Measurements from ENCODE around the gene MYOF.

GRCh38 chr10:93435621-93436397 is 46.3 kb downstream of the MYOF start:
- TF ChIP-seq CTCF (optimal IDR thresholded peaks at IDR 0.05 in 1 of 3, IDR thresholded peaks at IDR 0.05 in 1 of 3, conservative IDR thresholded peaks at IDR 0.05 in 1 of 3; ENCODE audit: extremely low read depth in 1 of 3, insufficient read depth in 2 of 3, low read length in 3 of 3) (no peak), EZH2 (IDR thresholded peaks at IDR 0.05; ENCODE audit: low read length) (no peak)
